A549 (cell line): ENCODE measurements around the gene NEDD8. TPM values are rescaled to one million over a fixed set of nuclear protein-coding genes. Genes with fewer than 3 reads are reported as not detected.
A peak's percentile ranks its signal among the peaks of the same experiment; 100 is the strongest.

Experiments
- ATAC-seq, 2 experiments: fragments of 200-7000 bp in 1 of 2; fragments of >200 bp in 1 of 2; cut with Nextera tagmentation in 1 of 2; cut with Tn5 transposase in 1 of 2; 3 replicates each; pipeline versions ENCODE4 v1.8.0 to v1.9.1; 2018 to 2020; ENCODE audit warnings: mild to moderate bottlenecking in 1 of 2, moderate library complexity in 1 of 2
- CTCF ChIA-PET: fragments of 300-600 bp; sonication (Branson Sonifier 250); formaldehyde crosslinking; extraction: SDS; loops from one replicate; lab custom pipeline; 2021; ENCODE audit warnings: antibody characterized with exemption, inconsistent platforms; lab: Yijun Ruan, JAX
- POLR2A ChIA-PET: fragments of 350-600 bp; formaldehyde crosslinking; extraction: SDS; loops from one replicate; lab custom pipeline; 2021; ENCODE audit warnings: antibody characterized with exemption, inconsistent platforms; lab: Yijun Ruan, JAX
- DNase-seq, 2 experiments: peaks; one replicate each; pipeline versions ENCODE4 v3.0.0 to v3.0.0-alpha.2; 2011 to 2016; ENCODE audit warnings: low read depth in 1 of 2, low spot score in 1 of 2
- FAIRE-seq: peaks from 2 replicates; lab custom pipeline; 2011; peaks lifted over from hg19 to GRCh38; lab: Jason Lieb, UNC
- H3K27ac ChIP-seq, 2 experiments: fragments of >200 bp; sonication (Bioruptor Twin); formaldehyde crosslinking; 3 replicates each; pipeline ENCODE4 v1.5.1; 2016 to 2017
- H3K4me1 ChIP-seq: fragments of >200 bp; sonication (Bioruptor Twin); formaldehyde crosslinking; 3 replicates; pipeline ENCODE4 v1.6.1; 2016
- H3K4me2 ChIP-seq: fragments of >200 bp; sonication (Bioruptor Twin); formaldehyde crosslinking; 3 replicates; pipeline ENCODE4 v1.6.1; 2016
- H3K4me3 ChIP-seq: fragments of >200 bp; sonication (Bioruptor Twin); formaldehyde crosslinking; 3 replicates; pipeline ENCODE4 v1.5.1; 2016
- H3K9me3 ChIP-seq: fragments of >200 bp; sonication (Bioruptor Twin); formaldehyde crosslinking; 3 replicates; pipeline ENCODE4 v1.6.1; 2016
- BHLHE40 ChIP-seq: IDR thresholded peaks from 2 replicates; pipeline ENCODE4 v1.6.1; 2012; ENCODE audit warnings: low read depth, low read length, inconsistent platforms
- CBX2 ChIP-seq: fragments of 200-600 bp; sonication (generic); IDR thresholded peaks from 2 replicates; pipeline ENCODE4 v1.6.1; 2016; ENCODE audit warnings: low read depth, mild to moderate bottlenecking, borderline replicate concordance
- CEBPB ChIP-seq, 2 experiments: fragments of >200 bp in 1 of 2; sonication (Bioruptor Twin) in 1 of 2; formaldehyde crosslinking in 1 of 2; IDR thresholded peaks; 2 replicates each; pipeline ENCODE4 v1.6.1; 2012 to 2016
- EHF ChIP-seq: fragments of 250-450 bp; sonication (Bioruptor Pico); IDR thresholded peaks from 2 replicates; pipeline ENCODE4 v1.5.0; 2020; ENCODE audit warnings: mild to moderate bottlenecking
- HDAC2 ChIP-seq: fragments of 200-600 bp; sonication (generic); IDR thresholded peaks from 2 replicates; pipeline ENCODE4 v1.6.1; 2016
- HEYL ChIP-seq: fragments of 250-450 bp; sonication (Bioruptor Pico); IDR thresholded peaks from 2 replicates; pipeline ENCODE4 v1.8.0; 2021; ENCODE audit warnings: mild to moderate bottlenecking, moderate library complexity
- JUN ChIP-seq, 2 experiments: fragments of >200 bp; sonication (Bioruptor Twin); formaldehyde crosslinking; IDR thresholded peaks; 2 replicates in 1 of 2; 3 replicates in 1 of 2; pipeline ENCODE4 v1.6.1; 2016 to 2017
- JUNB ChIP-seq: fragments of >200 bp; sonication (Bioruptor Twin); formaldehyde crosslinking; IDR thresholded peaks from 2 replicates; pipeline ENCODE4 v1.6.1; 2016
- KDM1A ChIP-seq: fragments of 200-600 bp; sonication (generic); IDR thresholded peaks from 2 replicates; pipeline ENCODE4 v1.6.1; 2016; ENCODE audit warnings: low read depth, mild to moderate bottlenecking
- MYC ChIP-seq: IDR thresholded peaks from 2 replicates; pipeline ENCODE4 v1.6.1; 2012; ENCODE audit warnings: mild to moderate bottlenecking, inconsistent platforms, low read length, improper control_type of control experiment, borderline replicate concordance
- NFE2L2 ChIP-seq: fragments of 150-350 bp; conservative IDR thresholded peaks from 2 replicates; pipeline ENCODE4 v1.6.1; 2014; ENCODE audit warnings: low read length
- NR3C1 ChIP-seq: fragments of >200 bp; sonication (Bioruptor Twin); formaldehyde crosslinking; IDR thresholded peaks from 3 replicates; pipeline ENCODE4 v1.6.1; 2017
- RAD21 ChIP-seq, 2 experiments: fragments of >200 bp in 1 of 2; sonication (Bioruptor Twin) in 1 of 2; formaldehyde crosslinking in 1 of 2; IDR thresholded peaks in 1 of 2; conservative IDR thresholded peaks in 1 of 2; 2 replicates in 1 of 2; 3 replicates in 1 of 2; pipeline ENCODE4 v1.6.1; 2012 to 2018; ENCODE audit warnings: inconsistent platforms in 1 of 2
- RFX5 ChIP-seq: fragments of 450-650 bp; IDR thresholded peaks from 2 replicates; pipeline ENCODE4 v1.7.1; 2014; ENCODE audit warnings: antibody characterized with exemption, mild to moderate bottlenecking, moderate library complexity
- RNF2 ChIP-seq: fragments of 200-600 bp; sonication (generic); IDR thresholded peaks from 2 replicates; pipeline ENCODE4 v1.6.1; 2016; ENCODE audit warnings: low read depth, mild to moderate bottlenecking, antibody characterized with exemption, moderate library complexity, borderline replicate concordance
- TP53 ChIP-seq: fragments of 250-450 bp; sonication (Bioruptor Pico); IDR thresholded peaks from 2 replicates; pipeline ENCODE4 v1.5.0; 2021; ENCODE audit warnings: mild to moderate bottlenecking, moderate library complexity
- ZC3H11A ChIP-seq: fragments of 450-650 bp; IDR thresholded peaks from 2 replicates; pipeline ENCODE4 v1.6.1; 2014; ENCODE audit warnings: antibody characterized with exemption, mild to moderate bottlenecking
- ZFP36 ChIP-seq: fragments of 450-650 bp; IDR thresholded peaks from 2 replicates; pipeline ENCODE4 v1.6.1; 2014; ENCODE audit warnings: borderline replicate concordance; ENCODE audit not compliant: partially characterized antibody
- ZNF302 ChIP-seq: fragments of 250-450 bp; sonication (Bioruptor Pico); IDR thresholded peaks from 2 replicates; pipeline ENCODE4 v1.9.0; 2021; ENCODE audit warnings: inconsistent platforms, mild to moderate bottlenecking, moderate library complexity
- ZSCAN20 ChIP-seq: fragments of 250-450 bp; sonication (Bioruptor Pico); IDR thresholded peaks from 2 replicates; pipeline ENCODE4 v1.8.0; 2022; ENCODE audit warnings: mild to moderate bottlenecking, moderate library complexity
- WGBS: methylation state at CpG from one replicate; pipeline ENCODE4 v1.1.6; 2017; ENCODE audit errors: missing lambda C conversion rate; 5-methylcytosine and 5-hydroxymethylcytosine counted together
- polyA plus RNA-seq, 4 experiments: library from polyadenylated mRNA; depleted of rRNA in 3 of 4; stranded (reverse); fragments of >200 nt; fragmentation: RNase III in 1 of 4; extraction: RNeasy Plus Mini Kit Qiagen cat#74134 plus additional on column Dnase treatment in 1 of 4; gene quantifications; 2 replicates in 3 of 4; 3 replicates in 1 of 4; pipeline ENCODE4 v1.2.3, GENCODE V29; 2011 to 2017
- TF ChIP-seq, protein P1 (sequence below): IDR thresholded peaks from 2 replicates; pipeline ENCODE4 v1.6.1; 2012; ENCODE audit warnings: low read depth, borderline replicate concordance
- TF ChIP-seq, protein P2 (sequence below): fragments of 200-600 bp; sonication (generic); IDR thresholded peaks from 2 replicates; pipeline ENCODE4 v1.6.1; 2016; ENCODE audit warnings: antibody characterized with exemption, mild to moderate bottlenecking, moderate library complexity
- TF ChIP-seq, protein P3 (sequence below): fragments of >200 bp; sonication (Bioruptor Twin); formaldehyde crosslinking; IDR thresholded peaks from 3 replicates; pipeline ENCODE4 v1.6.1; 2016
- TF ChIP-seq, protein P4 (sequence below): fragments of 250-450 bp; sonication (Bioruptor Pico); IDR thresholded peaks from 2 replicates; pipeline ENCODE4 v1.5.0; 2020; ENCODE audit warnings: low read depth, mild to moderate bottlenecking, moderate library complexity
- TF ChIP-seq, protein P5 (sequence below): fragments of 450-650 bp; IDR thresholded peaks from 2 replicates; pipeline ENCODE4 v1.6.1; 2014; ENCODE audit warnings: antibody characterized with exemption
- TF ChIP-seq, protein P6 (sequence below): fragments of >200 bp; sonication (Bioruptor Twin); formaldehyde crosslinking; IDR thresholded peaks from 2 replicates; pipeline ENCODE4 v1.6.1; 2016

Gene NEDD8
- polyA plus RNA-seq, 2 of the 4 experiments (the other 2 are of a cell fraction) = 433 to 589 TPM

DNA sequence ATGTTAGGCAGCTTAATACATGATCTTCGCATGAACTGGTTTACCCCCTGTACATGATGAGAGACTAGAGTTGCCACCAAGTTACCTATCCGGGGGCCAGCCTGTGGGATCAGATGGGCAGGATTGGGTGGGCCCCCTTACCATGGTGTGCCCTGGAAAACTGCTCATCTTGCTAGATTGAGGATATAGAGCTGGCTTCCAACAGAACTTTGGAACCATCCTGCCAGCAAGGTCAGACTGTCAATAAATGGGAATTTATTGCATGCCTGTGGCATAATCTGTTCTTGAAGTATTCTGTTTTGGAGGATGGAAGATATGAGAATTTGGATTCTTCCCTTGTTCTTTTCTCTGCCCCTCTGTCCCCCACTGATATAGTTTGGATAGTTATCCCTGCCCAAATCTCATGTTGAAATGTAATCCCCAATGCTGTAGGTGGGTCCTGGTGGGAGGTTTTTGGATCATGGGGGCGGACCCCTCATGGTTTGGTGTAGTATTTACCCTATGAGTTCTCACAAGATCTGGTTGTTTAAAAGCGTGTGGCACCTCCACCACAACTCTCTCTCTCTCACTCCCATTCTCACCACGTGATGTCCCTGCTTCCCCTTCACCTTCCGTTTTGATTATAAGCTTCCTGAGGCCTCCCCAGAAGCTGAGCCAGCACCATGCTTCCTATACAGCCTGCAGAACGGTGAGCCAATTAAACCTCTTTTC, 33.2 kb downstream of the NEDD8 start:
- TF ChIP-seq, protein P1, sequence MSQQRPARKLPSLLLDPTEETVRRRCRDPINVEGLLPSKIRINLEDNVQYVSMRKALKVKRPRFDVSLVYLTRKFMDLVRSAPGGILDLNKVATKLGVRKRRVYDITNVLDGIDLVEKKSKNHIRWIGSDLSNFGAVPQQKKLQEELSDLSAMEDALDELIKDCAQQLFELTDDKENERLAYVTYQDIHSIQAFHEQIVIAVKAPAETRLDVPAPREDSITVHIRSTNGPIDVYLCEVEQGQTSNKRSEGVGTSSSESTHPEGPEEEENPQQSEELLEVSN = no peak
- TF ChIP-seq, protein P2, sequence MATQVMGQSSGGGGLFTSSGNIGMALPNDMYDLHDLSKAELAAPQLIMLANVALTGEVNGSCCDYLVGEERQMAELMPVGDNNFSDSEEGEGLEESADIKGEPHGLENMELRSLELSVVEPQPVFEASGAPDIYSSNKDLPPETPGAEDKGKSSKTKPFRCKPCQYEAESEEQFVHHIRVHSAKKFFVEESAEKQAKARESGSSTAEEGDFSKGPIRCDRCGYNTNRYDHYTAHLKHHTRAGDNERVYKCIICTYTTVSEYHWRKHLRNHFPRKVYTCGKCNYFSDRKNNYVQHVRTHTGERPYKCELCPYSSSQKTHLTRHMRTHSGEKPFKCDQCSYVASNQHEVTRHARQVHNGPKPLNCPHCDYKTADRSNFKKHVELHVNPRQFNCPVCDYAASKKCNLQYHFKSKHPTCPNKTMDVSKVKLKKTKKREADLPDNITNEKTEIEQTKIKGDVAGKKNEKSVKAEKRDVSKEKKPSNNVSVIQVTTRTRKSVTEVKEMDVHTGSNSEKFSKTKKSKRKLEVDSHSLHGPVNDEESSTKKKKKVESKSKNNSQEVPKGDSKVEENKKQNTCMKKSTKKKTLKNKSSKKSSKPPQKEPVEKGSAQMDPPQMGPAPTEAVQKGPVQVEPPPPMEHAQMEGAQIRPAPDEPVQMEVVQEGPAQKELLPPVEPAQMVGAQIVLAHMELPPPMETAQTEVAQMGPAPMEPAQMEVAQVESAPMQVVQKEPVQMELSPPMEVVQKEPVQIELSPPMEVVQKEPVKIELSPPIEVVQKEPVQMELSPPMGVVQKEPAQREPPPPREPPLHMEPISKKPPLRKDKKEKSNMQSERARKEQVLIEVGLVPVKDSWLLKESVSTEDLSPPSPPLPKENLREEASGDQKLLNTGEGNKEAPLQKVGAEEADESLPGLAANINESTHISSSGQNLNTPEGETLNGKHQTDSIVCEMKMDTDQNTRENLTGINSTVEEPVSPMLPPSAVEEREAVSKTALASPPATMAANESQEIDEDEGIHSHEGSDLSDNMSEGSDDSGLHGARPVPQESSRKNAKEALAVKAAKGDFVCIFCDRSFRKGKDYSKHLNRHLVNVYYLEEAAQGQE = no peak
- TF ChIP-seq BHLHE40 (no peak), ZC3H11A (no peak), CEBPB (IDR thresholded peaks at IDR 0.05) (no peak), EHF (CRISPR knock-in tag) (no peak), RNF2 (no peak), HDAC2 (no peak), JUNB (no peak), CBX2 (no peak), NFE2L2 (no peak)
- TF ChIP-seq, protein P3, sequence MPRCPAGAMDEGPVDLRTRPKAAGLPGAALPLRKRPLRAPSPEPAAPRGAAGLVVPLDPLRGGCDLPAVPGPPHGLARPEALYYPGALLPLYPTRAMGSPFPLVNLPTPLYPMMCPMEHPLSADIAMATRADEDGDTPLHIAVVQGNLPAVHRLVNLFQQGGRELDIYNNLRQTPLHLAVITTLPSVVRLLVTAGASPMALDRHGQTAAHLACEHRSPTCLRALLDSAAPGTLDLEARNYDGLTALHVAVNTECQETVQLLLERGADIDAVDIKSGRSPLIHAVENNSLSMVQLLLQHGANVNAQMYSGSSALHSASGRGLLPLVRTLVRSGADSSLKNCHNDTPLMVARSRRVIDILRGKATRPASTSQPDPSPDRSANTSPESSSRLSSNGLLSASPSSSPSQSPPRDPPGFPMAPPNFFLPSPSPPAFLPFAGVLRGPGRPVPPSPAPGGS = no peak
- TF ChIP-seq, protein P4, sequence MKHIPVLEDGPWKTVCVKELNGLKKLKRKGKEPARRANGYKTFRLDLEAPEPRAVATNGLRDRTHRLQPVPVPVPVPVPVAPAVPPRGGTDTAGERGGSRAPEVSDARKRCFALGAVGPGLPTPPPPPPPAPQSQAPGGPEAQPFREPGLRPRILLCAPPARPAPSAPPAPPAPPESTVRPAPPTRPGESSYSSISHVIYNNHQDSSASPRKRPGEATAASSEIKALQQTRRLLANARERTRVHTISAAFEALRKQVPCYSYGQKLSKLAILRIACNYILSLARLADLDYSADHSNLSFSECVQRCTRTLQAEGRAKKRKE (CRISPR knock-in tag) = no peak
- TF ChIP-seq, protein P5, sequence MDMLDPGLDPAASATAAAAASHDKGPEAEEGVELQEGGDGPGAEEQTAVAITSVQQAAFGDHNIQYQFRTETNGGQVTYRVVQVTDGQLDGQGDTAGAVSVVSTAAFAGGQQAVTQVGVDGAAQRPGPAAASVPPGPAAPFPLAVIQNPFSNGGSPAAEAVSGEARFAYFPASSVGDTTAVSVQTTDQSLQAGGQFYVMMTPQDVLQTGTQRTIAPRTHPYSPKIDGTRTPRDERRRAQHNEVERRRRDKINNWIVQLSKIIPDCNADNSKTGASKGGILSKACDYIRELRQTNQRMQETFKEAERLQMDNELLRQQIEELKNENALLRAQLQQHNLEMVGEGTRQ = no peak
- Histone ChIP-seq H3K4me1 (peaks cover 13% of the 10 kb centered on the region; the same call in 2 of the 3 replicates), H3K4me2 (no peak overlapping the region), H3K9me3 (0 out of 3 replicates have a peak, but pooled peaks cover 3% of the 10 kb centered on the region), H3K4me3 (no peak overlapping the region), H3K27ac (no peak overlapping the region)
- no peak for FAIRE-seq
- ChIA-PET POLR2A (interaction anchor here (0.7 kb wide), 1 partner anchor 43 kb away, joined by 8 read pairs; no protein-coding TSS in a partner anchor), CTCF (interaction anchor here (1.3 kb wide), 1 partner anchor 43 kb away, joined by 3 read pairs; the partner anchor contains the start of gene TINF2)
- ATAC-seq = no peak
- DNase-seq = no peak
- 95% methylated on average over 7 of the region's 7 CpGs for WGBS

DNA sequence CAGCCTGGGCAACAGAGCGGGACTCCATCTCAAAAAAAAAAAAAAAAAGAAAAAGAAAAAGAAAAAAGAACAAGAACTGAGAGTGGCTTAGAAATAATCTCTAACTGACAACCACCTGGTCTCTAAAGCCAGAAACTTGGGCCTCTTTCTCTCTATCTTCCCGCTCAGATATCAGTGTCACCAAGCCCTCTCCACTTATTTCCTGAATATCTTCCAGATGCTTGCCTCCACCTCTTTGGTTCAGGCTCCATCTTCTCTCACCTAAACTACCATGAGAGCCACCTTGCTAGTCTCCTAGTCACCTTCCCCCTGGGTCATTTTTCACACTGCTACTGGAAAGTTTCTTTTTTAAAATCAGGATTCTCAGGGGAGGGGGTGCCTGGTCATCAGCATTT, 35.1 kb downstream of the NEDD8 start:
- WGBS = 86% methylated on average over 2 of the region's 2 CpGs
- POLR2A ChIA-PET = no interaction called here
- DNase-seq (no peak), ATAC-seq (no peak), FAIRE-seq (no peak)
- Histone ChIP-seq H3K4me1 (peaks cover 14% of the 10 kb centered on the region; the same call in 2 of the 3 replicates), H3K4me2 (peak overlapping the region; percentile 77), H3K4me3 (no peak overlapping the region; the same call in 2 of the 3 replicates), H3K9me3 (0 out of 3 replicates have a peak, but pooled peaks cover 3% of the 10 kb centered on the region), H3K27ac (no peak overlapping the region)
- CTCF ChIA-PET = interaction anchor here (0.9 to 1.8 kb wide), 2 partner anchors 13 to 19 kb away, joined by 3 to 7 read pairs; partner anchors contain the start of gene MDP1
- no peak for TF ChIP-seq TP53
- TF ChIP-seq NR3C1 = no peak
- no peak for TF ChIP-seq KDM1A
- TF ChIP-seq, protein P6, sequence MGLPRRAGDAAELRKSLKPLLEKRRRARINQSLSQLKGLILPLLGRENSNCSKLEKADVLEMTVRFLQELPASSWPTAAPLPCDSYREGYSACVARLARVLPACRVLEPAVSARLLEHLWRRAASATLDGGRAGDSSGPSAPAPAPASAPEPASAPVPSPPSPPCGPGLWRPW = no peak
- TF ChIP-seq RNF2 = no peak
- no peak for TF ChIP-seq RFX5
- TF ChIP-seq NFE2L2 = no peak
- no peak for TF ChIP-seq RAD21 (conservative IDR thresholded peaks at IDR 0.05 in 1 of 2, IDR thresholded peaks at IDR 0.05 in 1 of 2)
- no peak for TF ChIP-seq ZC3H11A
- no peak for TF ChIP-seq MYC
- no peak for TF ChIP-seq JUN (IDR thresholded peaks at IDR 0.05)
- TF ChIP-seq, protein P5 = no peak
- no peak for TF ChIP-seq ZFP36
- no peak for TF ChIP-seq HEYL
- TF ChIP-seq HDAC2 = no peak
- TF ChIP-seq ZNF302 = no peak
- no peak for TF ChIP-seq ZSCAN20 (CRISPR knock-in tag)
